ENCODE results near the gene RBMS1. TPM values are rescaled to one million over a fixed set of nuclear protein-coding genes. Genes with fewer than 3 reads are reported as not detected.

Gene RBMS1
- total RNA-seq, 4 donors from 2014 or later: 86.0 to 110 (median 91.5) TPM

DNA sequence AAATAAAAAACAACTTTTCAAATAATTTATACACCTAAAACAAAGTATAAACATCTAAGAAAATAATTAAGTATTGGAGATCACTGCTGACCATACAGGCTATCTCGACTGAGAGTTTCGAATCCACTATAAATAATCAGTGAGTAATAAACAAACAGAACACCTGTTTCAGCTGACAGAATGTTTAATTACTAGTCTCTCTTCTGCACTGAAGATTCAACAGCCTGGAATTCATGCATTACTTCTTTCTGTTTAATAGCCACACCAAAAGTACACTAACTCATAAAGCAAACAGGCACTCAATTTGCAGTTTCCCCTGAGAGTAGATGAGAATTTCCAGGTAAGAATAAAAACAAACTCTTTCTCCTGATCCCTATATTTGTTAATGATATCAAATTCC lies 138.5 kb downstream of the RBMS1 start:
- Histone ChIP-seq H3K4me3 (no peak overlapping the region), H3K27me3 (no peaks in the 10 kb centered on the region), H3K9me3 (no peaks in the 10 kb centered on the region), H3K4me1 (peaks cover 18 to 74% (median 25%) of the 10 kb centered on the region in 3 donors), H3K36me3 (no peaks in the 10 kb centered on the region), H3K27ac (peak overlapping the region in 1 of 4 donors; percentile 12)
- no peak for TF ChIP-seq POLR2A (IDR thresholded peaks at IDR 0.05)
- TF ChIP-seq EP300 (IDR thresholded peaks at IDR 0.05): no peak
- no peak for TF ChIP-seq CTCF (IDR thresholded peaks at IDR 0.05)
- no peak for TF ChIP-seq POLR2AphosphoS5 (IDR thresholded peaks at IDR 0.05)
- ATAC-seq: no peak
- WGBS, 2 donors (ENCODE audit: low coverage in 1 of 2): 20 to 35% methylated on average over 2 of the region's 2 CpGs

DNA sequence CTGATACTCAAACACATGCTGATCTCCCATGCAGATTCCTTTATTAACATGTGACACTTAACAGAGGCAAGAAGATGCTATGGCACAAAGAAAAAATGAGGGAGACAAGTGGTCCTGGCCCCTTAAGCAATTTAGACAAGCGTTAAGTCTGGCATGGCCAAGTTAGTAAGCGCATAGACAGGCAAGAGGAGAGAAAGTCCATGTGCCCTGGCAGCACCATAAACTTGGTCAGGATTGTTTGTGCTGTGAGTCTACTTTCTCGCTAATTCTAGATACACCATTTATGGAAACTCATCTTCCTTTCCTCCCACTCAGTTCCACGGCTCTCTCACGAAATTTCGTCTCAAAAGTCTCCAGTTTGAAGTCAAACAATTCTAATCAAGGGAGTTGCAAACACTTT lies 138.9 kb downstream of the RBMS1 start:
- Histone ChIP-seq H3K4me3 (no peak overlapping the region), H3K27ac (peak overlapping the region in 1 of 4 donors; percentile 12), H3K4me1 (peaks cover 18 to 74% (median 25%) of the 10 kb centered on the region in 3 donors), H3K9me3 (no peaks in the 10 kb centered on the region), H3K27me3 (no peaks in the 10 kb centered on the region), H3K36me3 (no peaks in the 10 kb centered on the region)
- WGBS, 2 donors (ENCODE audit: low coverage in 1 of 2): 35 to 42% methylated on average over 6 of the region's 6 CpGs
- no peak for ATAC-seq
- no peak for TF ChIP-seq CTCF (IDR thresholded peaks at IDR 0.05)
- TF ChIP-seq POLR2A (IDR thresholded peaks at IDR 0.05): no peak

GRCh38 chr2:160353813-160354212 lies 139.8 kb downstream of the RBMS1 start:
- no peaks in the 10 kb centered on the region for H3K9me3 ChIP-seq
- H3K27me3 ChIP-seq: no peaks in the 10 kb centered on the region
- ATAC-seq: no peak
- 88 to 90% methylated on average over 2 to 5 of the region's 5 CpGs for WGBS, 2 donors (ENCODE audit: low coverage in 1 of 2)
- H3K36me3 ChIP-seq: no peaks in the 10 kb centered on the region
- no peak for TF ChIP-seq POLR2AphosphoS5 (IDR thresholded peaks at IDR 0.05)
- no peak for TF ChIP-seq POLR2A (IDR thresholded peaks at IDR 0.05)
- no peak for TF ChIP-seq EP300 (IDR thresholded peaks at IDR 0.05)
- TF ChIP-seq CTCF (IDR thresholded peaks at IDR 0.05): no peak
- H3K4me1 ChIP-seq: peaks cover 18 to 82% (median 25%) of the 10 kb centered on the region in 3 donors
- no peak overlapping the region for H3K4me3 ChIP-seq
- H3K27ac ChIP-seq: no peak overlapping the region

GRCh38 chr2:160353166-160353565 lies 140.4 kb downstream of the RBMS1 start:
- ATAC-seq: no peak
- no peaks in the 10 kb centered on the region for H3K9me3 ChIP-seq
- H3K4me3 ChIP-seq: no peak overlapping the region
- peaks cover 18 to 89% (median 25%) of the 10 kb centered on the region in 3 donors for H3K4me1 ChIP-seq
- 20 to 62% methylated on average over 1 of the region's 1 CpG for WGBS, 2 donors (ENCODE audit: low coverage in 1 of 2)
- no peak overlapping the region for H3K27ac ChIP-seq
- no peak for TF ChIP-seq CTCF (IDR thresholded peaks at IDR 0.05)
- no peak for TF ChIP-seq POLR2A (IDR thresholded peaks at IDR 0.05)
- no peak for TF ChIP-seq EP300 (IDR thresholded peaks at IDR 0.05)
- TF ChIP-seq POLR2AphosphoS5 (IDR thresholded peaks at IDR 0.05): no peak
- no peaks in the 10 kb centered on the region for H3K27me3 ChIP-seq
- H3K36me3 ChIP-seq: no peaks in the 10 kb centered on the region

GRCh38 chr2:160352500-160352899 lies 141.1 kb downstream of the RBMS1 start:
- TF ChIP-seq POLR2A (IDR thresholded peaks at IDR 0.05): no peak
- no peak for TF ChIP-seq CTCF (IDR thresholded peaks at IDR 0.05)
- TF ChIP-seq EP300 (IDR thresholded peaks at IDR 0.05): no peak
- TF ChIP-seq POLR2AphosphoS5 (IDR thresholded peaks at IDR 0.05): no peak
- WGBS, 2 donors (ENCODE audit: low coverage in 1 of 2): 50 to 69% methylated on average over 5 of the region's 5 CpGs
- no peaks in the 10 kb centered on the region for H3K27me3 ChIP-seq
- ATAC-seq: no peak
- no peak overlapping the region for H3K27ac ChIP-seq
- no peaks in the 10 kb centered on the region for H3K36me3 ChIP-seq
- no peak overlapping the region for H3K4me3 ChIP-seq
- peaks cover 18 to 90% (median 25%) of the 10 kb centered on the region in 3 donors for H3K4me1 ChIP-seq
- no peaks in the 10 kb centered on the region for H3K9me3 ChIP-seq

Measured in gastroesophageal sphincter (tissue), 4 donors.